C4-2B (cell line): Measurements from ENCODE around the gene TFDP1.

Experiments
- ZFX ChIP-seq: fragments of 450-650 bp; IDR thresholded peaks from 2 replicates; pipeline ENCODE4 v1.6.1; 2017
- TF ChIP-seq, protein P1 (sequence below): fragments of 450-650 bp; conservative IDR thresholded peaks from 2 replicates; pipeline ENCODE4 v1.5.1; 2017; ENCODE audit warnings: mild to moderate bottlenecking

DNA sequence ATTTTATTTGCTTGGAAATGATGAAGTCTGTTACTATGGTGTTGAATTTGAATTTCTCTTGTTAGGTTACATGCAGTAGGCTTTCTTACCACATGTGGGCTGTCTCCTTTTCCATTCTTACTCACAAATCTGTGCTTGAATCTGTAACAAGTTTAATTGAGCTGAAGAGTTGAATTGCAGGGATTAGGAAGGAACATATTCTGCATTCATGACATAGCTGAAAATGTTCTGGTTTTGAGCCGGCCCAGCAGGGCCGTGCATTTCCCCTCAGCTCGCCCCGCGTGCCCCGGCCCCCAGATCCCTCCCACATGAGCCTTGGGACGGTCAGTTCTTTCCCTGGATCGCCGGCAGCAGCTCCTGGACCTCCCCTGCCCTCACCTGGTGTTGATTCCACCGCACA, 28.1 kb downstream of the TFDP1 start:
- TF ChIP-seq, protein P1, sequence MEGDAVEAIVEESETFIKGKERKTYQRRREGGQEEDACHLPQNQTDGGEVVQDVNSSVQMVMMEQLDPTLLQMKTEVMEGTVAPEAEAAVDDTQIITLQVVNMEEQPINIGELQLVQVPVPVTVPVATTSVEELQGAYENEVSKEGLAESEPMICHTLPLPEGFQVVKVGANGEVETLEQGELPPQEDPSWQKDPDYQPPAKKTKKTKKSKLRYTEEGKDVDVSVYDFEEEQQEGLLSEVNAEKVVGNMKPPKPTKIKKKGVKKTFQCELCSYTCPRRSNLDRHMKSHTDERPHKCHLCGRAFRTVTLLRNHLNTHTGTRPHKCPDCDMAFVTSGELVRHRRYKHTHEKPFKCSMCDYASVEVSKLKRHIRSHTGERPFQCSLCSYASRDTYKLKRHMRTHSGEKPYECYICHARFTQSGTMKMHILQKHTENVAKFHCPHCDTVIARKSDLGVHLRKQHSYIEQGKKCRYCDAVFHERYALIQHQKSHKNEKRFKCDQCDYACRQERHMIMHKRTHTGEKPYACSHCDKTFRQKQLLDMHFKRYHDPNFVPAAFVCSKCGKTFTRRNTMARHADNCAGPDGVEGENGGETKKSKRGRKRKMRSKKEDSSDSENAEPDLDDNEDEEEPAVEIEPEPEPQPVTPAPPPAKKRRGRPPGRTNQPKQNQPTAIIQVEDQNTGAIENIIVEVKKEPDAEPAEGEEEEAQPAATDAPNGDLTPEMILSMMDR, result no peak
- TF ChIP-seq ZFX, result no peak
